ENCODE measurements around the gene IL5RA.

IL5RA gene

GRCh38 chr3:3110299-3110630 is at the start of gene IL5RA:
Gene IL5RA, minus strand, starts transcription at chr3:3110374. Its CDS starts 5,390 bp downstream, at chr3:3104984.
- DNase-seq (ENCODE audit: low read depth), result no peak

GRCh38 chr3:3157484-3157883 is 47.3 kb upstream of the IL5RA start:
- DNase-seq (ENCODE audit: low read depth), result no peak

GRCh38 chr3:3154879-3155610 is 44.9 kb upstream of the IL5RA start:
- DNase-seq (ENCODE audit: low read depth), result no peak

GRCh38 chr3:3151513-3151912 is 41.3 kb upstream of the IL5RA start:
- DNase-seq (ENCODE audit: low read depth), result no peak

GRCh38 chr3:3149560-3149959 is 39.4 kb upstream of the IL5RA start:
- no peak for DNase-seq (ENCODE audit: low read depth)

- DNase-seq (ENCODE audit: low read depth), result no peak
These were observed 35.7 kb upstream of the IL5RA start for GRCh38 chr3:3145831-3146230.

- no peak for DNase-seq (ENCODE audit: low read depth)
These were observed 31.8 kb upstream of the IL5RA start for GRCh38 chr3:3141939-3142338.

- no peak for DNase-seq (ENCODE audit: low read depth)
These were observed 27.4 kb upstream of the IL5RA start for GRCh38 chr3:3137526-3137925.

- DNase-seq (ENCODE audit: low read depth), result no peak
These were observed 24.7 kb upstream of the IL5RA start for GRCh38 chr3:3134750-3135448.

GRCh38 chr3:3133500-3133899 is 23.3 kb upstream of the IL5RA start:
- DNase-seq (ENCODE audit: low read depth), result no peak

- DNase-seq (ENCODE audit: low read depth), result no peak
These were observed 19.4 kb upstream of the IL5RA start for GRCh38 chr3:3129579-3129978.

- DNase-seq (ENCODE audit: low read depth), result no peak
These were observed 17.3 kb upstream of the IL5RA start for GRCh38 chr3:3127432-3128010.

- DNase-seq (ENCODE audit: low read depth), result peak; percentile 90
These were observed 16.6 kb upstream of the IL5RA start, which contains the start of gene TRNT1 for GRCh38 chr3:3126477-3127431. Gene TRNT1, plus strand, starts transcription at chr3:3126940. Its CDS starts 2,101 bp downstream, at chr3:3129041.

- no peak for DNase-seq (ENCODE audit: low read depth)
These were observed 15.8 kb upstream of the IL5RA start for GRCh38 chr3:3125977-3126376.

- DNase-seq (ENCODE audit: low read depth), result no peak
These were observed 9.2 kb upstream of the IL5RA start for GRCh38 chr3:3119393-3119851.

- no peak for DNase-seq (ENCODE audit: low read depth)
These were observed 7.5 kb upstream of the IL5RA start for GRCh38 chr3:3117651-3118050.

- no peak for DNase-seq (ENCODE audit: low read depth)
These were observed 3.0 kb upstream of the IL5RA start for GRCh38 chr3:3113042-3113709.

- no peak for DNase-seq (ENCODE audit: low read depth)
These were observed 681 bp upstream of the IL5RA start for GRCh38 chr3:3110749-3111361.

- no peak for DNase-seq (ENCODE audit: low read depth)
These were observed 521 bp downstream of the IL5RA start for GRCh38 chr3:3109407-3110298.

- DNase-seq (ENCODE audit: low read depth), result no peak
These were observed 2.3 kb downstream of the IL5RA start for GRCh38 chr3:3107858-3108257.

Measured in stimulated activated CD8-positive, alpha-beta memory T cell treated with anti-CD3 and anti-CD28 coated beads, Interleukin-15, amount 100 ng/mL, for 1 hour (primary cell).